HepG2 (cell line): Measurements from ENCODE around the gene FBF1. TPM values are rescaled to one million over a fixed set of nuclear protein-coding genes. Genes with fewer than 3 reads are reported as not detected.
A peak's percentile ranks its signal among the peaks of the same experiment; 100 is the strongest.

Experiments used
- ATRX ChIP-seq: sonication (generic); formaldehyde crosslinking; IDR thresholded peaks from 2 replicates; pipeline ENCODE4 v1.4.0; 2020; ENCODE audit warnings: missing genetic modification reagents, borderline replicate concordance
- HDAC1 ChIP-seq: sonication (generic); formaldehyde crosslinking; IDR thresholded peaks from 2 replicates; pipeline ENCODE4 v1.5.1; 2020; ENCODE audit warnings: mild to moderate bottlenecking, missing genetic modification reagents
- MEF2D ChIP-seq: sonication (generic); formaldehyde crosslinking; IDR thresholded peaks from 2 replicates; pipeline ENCODE4 v1.5.1; 2020; ENCODE audit warnings: mild to moderate bottlenecking, missing genetic modification reagents
- SIX1 ChIP-seq: sonication (generic); formaldehyde crosslinking; IDR thresholded peaks from 2 replicates; pipeline ENCODE4 v1.4.0; 2020; ENCODE audit warnings: missing genetic modification reagents, borderline replicate concordance
- ZBTB42 ChIP-seq: sonication (generic); formaldehyde crosslinking; IDR thresholded peaks from 2 replicates; pipeline ENCODE4 v1.5.0; 2020; ENCODE audit warnings: mild to moderate bottlenecking, missing genetic modification reagents
- ZC3H13 ChIP-seq: sonication (generic); formaldehyde crosslinking; IDR thresholded peaks from 2 replicates; pipeline ENCODE4 v1.8.1; 2023; ENCODE audit warnings: mild to moderate bottlenecking, missing genetic modification reagents, moderate library complexity
- ZNF264 ChIP-seq: sonication (generic); formaldehyde crosslinking; IDR thresholded peaks from 2 replicates; pipeline ENCODE4 v1.4.0; 2020; ENCODE audit warnings: missing genetic modification reagents
- ZNF468 ChIP-seq: sonication (generic); formaldehyde crosslinking; IDR thresholded peaks from 2 replicates; pipeline ENCODE4 v1.8.0; 2022; ENCODE audit warnings: mild to moderate bottlenecking, moderate library complexity, missing genetic modification reagents
- ZNF552 ChIP-seq: sonication (generic); formaldehyde crosslinking; IDR thresholded peaks from 2 replicates; pipeline ENCODE4 v1.9.0; 2022; ENCODE audit warnings: missing genetic modification reagents, mild to moderate bottlenecking, borderline replicate concordance
- polyA plus RNA-seq, 8 experiments: library from polyadenylated mRNA; depleted of rRNA in 3 of 8; stranded (reverse) in 7 of 8; unstranded in 1 of 8; fragments of >200 nt; fragmentation: Illumina TruSeq in 4 of 8; extraction: Trizol in 4 of 8; gene quantifications; 2 replicates each; pipeline versions ENCODE4 v1.2.1 to v1.2.3, GENCODE V29; 2011 to 2016; ENCODE audit warnings: low read depth in 4 of 8, missing spikeins in 1 of 8, mixed read lengths in 1 of 8; ENCODE audit not compliant: insufficient read depth in 1 of 8
- total RNA-seq, 5 experiments: library from RNA; depleted of rRNA; stranded (reverse); fragments of >200 nt; fragmentation: Illumina TruSeq; extraction: Trizol; gene quantifications; 2 replicates each; pipeline ENCODE4 v1.2.3, GENCODE V29; 2016; ENCODE audit warnings: low read depth in 1 of 5
- TF ChIP-seq, protein P1 (sequence below): sonication (generic); formaldehyde crosslinking; IDR thresholded peaks from 2 replicates; pipeline ENCODE4 v1.9.0; 2021; ENCODE audit warnings: missing genetic modification reagents, borderline replicate concordance
- TF ChIP-seq, protein P2 (sequence below): sonication (generic); formaldehyde crosslinking; IDR thresholded peaks from 2 replicates; pipeline ENCODE4 v1.4.0; 2020; ENCODE audit warnings: missing genetic modification reagents
- TF ChIP-seq, protein P3 (sequence below): sonication (generic); formaldehyde crosslinking; IDR thresholded peaks from 2 replicates; pipeline ENCODE4 v1.8.0; 2022; ENCODE audit warnings: mild to moderate bottlenecking, missing genetic modification reagents; ENCODE audit not compliant: insufficient replicate concordance
- TF ChIP-seq, protein P4 (sequence below): sonication (generic); formaldehyde crosslinking; IDR thresholded peaks from 2 replicates; pipeline ENCODE4 v1.8.1; 2023; ENCODE audit warnings: mild to moderate bottlenecking, missing genetic modification reagents
- TF ChIP-seq, protein P5 (sequence below): sonication (generic); formaldehyde crosslinking; IDR thresholded peaks from 2 replicates; pipeline ENCODE4 v1.5.1; 2020; ENCODE audit warnings: mild to moderate bottlenecking, missing genetic modification reagents, moderate library complexity

FBF1 gene
- total and polyA plus RNA-seq, 2 of the 13 experiments (the other 11 are each of a cell fraction or from before 2014, with no cell fraction given), result 2.4 to 8.1 TPM

DNA sequence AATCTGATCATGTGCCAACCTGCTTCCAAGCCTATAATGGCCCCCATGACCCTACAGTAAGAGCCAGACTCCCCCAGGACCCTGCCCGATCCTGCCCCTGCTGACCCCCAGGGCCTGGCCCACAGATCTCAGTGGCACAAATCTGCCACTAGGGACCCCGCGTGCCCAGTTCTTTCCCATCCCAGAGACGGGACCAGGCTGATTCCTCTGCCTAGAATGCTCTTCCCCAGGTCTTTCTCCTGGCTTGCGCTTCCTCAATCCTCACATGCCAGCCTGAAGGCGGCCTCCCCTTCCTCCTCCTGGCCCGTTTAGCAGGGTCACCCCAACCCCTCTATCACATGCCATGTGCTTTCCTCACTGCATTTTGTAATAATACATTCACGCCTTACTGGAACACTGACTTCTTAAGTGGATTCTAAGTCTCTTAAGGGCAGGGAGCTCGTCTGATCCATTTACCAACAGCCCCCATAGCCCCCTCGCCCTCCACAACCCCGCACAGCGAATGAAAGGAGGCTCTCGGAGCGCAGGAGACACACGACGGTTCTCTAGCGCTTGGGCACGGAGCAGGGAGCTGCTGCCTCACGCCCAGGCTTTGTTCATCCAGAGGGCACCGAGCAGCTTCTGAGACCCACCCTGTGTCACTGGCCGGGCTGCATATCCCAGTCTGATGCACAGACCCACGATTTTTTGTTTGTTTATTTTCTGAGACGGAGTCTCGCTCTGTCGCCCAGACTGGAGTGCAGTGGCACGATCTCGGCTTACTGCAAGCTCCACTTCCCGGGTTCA is 45.3 kb downstream of the FBF1 start (continued):
- TF ChIP-seq, protein P1, sequence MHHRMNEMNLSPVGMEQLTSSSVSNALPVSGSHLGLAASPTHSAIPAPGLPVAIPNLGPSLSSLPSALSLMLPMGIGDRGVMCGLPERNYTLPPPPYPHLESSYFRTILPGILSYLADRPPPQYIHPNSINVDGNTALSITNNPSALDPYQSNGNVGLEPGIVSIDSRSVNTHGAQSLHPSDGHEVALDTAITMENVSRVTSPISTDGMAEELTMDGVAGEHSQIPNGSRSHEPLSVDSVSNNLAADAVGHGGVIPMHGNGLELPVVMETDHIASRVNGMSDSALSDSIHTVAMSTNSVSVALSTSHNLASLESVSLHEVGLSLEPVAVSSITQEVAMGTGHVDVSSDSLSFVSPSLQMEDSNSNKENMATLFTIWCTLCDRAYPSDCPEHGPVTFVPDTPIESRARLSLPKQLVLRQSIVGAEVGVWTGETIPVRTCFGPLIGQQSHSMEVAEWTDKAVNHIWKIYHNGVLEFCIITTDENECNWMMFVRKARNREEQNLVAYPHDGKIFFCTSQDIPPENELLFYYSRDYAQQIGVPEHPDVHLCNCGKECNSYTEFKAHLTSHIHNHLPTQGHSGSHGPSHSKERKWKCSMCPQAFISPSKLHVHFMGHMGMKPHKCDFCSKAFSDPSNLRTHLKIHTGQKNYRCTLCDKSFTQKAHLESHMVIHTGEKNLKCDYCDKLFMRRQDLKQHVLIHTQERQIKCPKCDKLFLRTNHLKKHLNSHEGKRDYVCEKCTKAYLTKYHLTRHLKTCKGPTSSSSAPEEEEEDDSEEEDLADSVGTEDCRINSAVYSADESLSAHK (CRISPR knock-in tag), result no peak
- TF ChIP-seq MEF2D (CRISPR knock-in tag) (peak; percentile 60), HDAC1 (0 out of 2 replicates have a peak, but pooled peaks have one; percentile 23), ATRX (no peak), SIX1 (no peak; the same call in 1 of the 2 replicates), ZBTB42 (CRISPR knock-in tag) (no peak), ZNF264 (CRISPR knock-in tag) (no peak), ZNF468 (CRISPR knock-in tag) (peak; percentile 61; the same call in 1 of the 2 replicates), ZC3H13 (CRISPR knock-in tag) (peak; percentile 72), ZNF552 (CRISPR knock-in tag) (no peak)
- TF ChIP-seq, protein P2, sequence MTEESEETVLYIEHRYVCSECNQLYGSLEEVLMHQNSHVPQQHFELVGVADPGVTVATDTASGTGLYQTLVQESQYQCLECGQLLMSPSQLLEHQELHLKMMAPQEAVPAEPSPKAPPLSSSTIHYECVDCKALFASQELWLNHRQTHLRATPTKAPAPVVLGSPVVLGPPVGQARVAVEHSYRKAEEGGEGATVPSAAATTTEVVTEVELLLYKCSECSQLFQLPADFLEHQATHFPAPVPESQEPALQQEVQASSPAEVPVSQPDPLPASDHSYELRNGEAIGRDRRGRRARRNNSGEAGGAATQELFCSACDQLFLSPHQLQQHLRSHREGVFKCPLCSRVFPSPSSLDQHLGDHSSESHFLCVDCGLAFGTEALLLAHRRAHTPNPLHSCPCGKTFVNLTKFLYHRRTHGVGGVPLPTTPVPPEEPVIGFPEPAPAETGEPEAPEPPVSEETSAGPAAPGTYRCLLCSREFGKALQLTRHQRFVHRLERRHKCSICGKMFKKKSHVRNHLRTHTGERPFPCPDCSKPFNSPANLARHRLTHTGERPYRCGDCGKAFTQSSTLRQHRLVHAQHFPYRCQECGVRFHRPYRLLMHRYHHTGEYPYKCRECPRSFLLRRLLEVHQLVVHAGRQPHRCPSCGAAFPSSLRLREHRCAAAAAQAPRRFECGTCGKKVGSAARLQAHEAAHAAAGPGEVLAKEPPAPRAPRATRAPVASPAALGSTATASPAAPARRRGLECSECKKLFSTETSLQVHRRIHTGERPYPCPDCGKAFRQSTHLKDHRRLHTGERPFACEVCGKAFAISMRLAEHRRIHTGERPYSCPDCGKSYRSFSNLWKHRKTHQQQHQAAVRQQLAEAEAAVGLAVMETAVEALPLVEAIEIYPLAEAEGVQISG (CRISPR knock-in tag), result peak; percentile 4; the same call in 1 of the 2 replicates
- TF ChIP-seq, protein P3, sequence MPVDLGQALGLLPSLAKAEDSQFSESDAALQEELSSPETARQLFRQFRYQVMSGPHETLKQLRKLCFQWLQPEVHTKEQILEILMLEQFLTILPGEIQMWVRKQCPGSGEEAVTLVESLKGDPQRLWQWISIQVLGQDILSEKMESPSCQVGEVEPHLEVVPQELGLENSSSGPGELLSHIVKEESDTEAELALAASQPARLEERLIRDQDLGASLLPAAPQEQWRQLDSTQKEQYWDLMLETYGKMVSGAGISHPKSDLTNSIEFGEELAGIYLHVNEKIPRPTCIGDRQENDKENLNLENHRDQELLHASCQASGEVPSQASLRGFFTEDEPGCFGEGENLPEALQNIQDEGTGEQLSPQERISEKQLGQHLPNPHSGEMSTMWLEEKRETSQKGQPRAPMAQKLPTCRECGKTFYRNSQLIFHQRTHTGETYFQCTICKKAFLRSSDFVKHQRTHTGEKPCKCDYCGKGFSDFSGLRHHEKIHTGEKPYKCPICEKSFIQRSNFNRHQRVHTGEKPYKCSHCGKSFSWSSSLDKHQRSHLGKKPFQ (CRISPR knock-in tag), result peak; percentile 2
- TF ChIP-seq, protein P4, sequence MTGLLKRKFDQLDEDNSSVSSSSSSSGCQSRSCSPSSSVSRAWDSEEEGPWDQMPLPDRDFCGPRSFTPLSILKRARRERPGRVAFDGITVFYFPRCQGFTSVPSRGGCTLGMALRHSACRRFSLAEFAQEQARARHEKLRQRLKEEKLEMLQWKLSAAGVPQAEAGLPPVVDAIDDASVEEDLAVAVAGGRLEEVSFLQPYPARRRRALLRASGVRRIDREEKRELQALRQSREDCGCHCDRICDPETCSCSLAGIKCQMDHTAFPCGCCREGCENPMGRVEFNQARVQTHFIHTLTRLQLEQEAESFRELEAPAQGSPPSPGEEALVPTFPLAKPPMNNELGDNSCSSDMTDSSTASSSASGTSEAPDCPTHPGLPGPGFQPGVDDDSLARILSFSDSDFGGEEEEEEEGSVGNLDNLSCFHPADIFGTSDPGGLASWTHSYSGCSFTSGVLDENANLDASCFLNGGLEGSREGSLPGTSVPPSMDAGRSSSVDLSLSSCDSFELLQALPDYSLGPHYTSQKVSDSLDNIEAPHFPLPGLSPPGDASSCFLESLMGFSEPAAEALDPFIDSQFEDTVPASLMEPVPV, result 0 out of 2 replicates have a peak, but pooled peaks have one; percentile 28
- TF ChIP-seq, protein P5, sequence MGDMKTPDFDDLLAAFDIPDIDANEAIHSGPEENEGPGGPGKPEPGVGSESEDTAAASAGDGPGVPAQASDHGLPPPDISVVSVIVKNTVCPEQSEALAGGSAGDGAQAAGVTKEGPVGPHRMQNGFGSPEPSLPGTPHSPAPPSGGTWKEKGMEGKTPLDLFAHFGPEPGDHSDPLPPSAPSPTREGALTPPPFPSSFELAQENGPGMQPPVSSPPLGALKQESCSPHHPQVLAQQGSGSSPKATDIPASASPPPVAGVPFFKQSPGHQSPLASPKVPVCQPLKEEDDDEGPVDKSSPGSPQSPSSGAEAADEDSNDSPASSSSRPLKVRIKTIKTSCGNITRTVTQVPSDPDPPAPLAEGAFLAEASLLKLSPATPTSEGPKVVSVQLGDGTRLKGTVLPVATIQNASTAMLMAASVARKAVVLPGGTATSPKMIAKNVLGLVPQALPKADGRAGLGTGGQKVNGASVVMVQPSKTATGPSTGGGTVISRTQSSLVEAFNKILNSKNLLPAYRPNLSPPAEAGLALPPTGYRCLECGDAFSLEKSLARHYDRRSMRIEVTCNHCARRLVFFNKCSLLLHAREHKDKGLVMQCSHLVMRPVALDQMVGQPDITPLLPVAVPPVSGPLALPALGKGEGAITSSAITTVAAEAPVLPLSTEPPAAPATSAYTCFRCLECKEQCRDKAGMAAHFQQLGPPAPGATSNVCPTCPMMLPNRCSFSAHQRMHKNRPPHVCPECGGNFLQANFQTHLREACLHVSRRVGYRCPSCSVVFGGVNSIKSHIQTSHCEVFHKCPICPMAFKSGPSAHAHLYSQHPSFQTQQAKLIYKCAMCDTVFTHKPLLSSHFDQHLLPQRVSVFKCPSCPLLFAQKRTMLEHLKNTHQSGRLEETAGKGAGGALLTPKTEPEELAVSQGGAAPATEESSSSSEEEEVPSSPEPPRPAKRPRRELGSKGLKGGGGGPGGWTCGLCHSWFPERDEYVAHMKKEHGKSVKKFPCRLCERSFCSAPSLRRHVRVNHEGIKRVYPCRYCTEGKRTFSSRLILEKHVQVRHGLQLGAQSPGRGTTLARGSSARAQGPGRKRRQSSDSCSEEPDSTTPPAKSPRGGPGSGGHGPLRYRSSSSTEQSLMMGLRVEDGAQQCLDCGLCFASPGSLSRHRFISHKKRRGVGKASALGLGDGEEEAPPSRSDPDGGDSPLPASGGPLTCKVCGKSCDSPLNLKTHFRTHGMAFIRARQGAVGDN, result peak; percentile 46
